Panc1 (cell line): Measurements from ENCODE around the gene SERPINA3.

Source experiments
- CTCF ChIP-seq: fragments of 450-650 bp; IDR thresholded peaks from 2 replicates; pipeline ENCODE4 v1.5.1; 2017; ENCODE audit warnings: mild to moderate bottlenecking
- POLR2AphosphoS5 ChIP-seq: IDR thresholded peaks from 2 replicates; pipeline ENCODE4 v1.6.1; 2012; ENCODE audit warnings: mild to moderate bottlenecking, low read depth, low read length, moderate library complexity

DNA sequence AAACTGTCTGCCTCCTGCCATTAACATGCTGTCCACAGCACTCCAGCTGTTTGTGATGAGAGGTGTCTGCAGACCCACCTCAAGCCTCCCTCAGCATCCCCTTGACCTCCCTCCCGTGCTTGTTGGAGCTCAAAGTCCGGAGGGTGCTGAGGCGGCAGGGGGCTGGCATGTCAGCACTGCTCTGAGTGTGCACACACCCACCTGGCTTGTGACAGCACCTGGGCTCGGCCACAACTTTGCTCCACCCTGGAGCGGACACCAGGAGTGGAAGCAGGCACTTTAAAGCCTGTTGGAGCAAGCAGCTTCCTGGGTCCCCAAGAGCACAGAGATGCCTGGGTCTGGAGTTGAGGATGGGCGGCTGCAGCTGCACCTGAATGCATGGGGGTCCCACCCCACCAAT is 20.9 kb downstream of the SERPINA3 start:
- no peak for TF ChIP-seq CTCF
- no peak for TF ChIP-seq POLR2AphosphoS5
